Right lobe of liver (tissue), 4 donors: ENCODE results near the gene SMKR1.

Experiments
- CTCF ChIP-seq, 4 donors: fragments of 200-600 bp in 3 of 4; fragments of 450-650 bp in 1 of 4; IDR thresholded peaks; one replicate each; pipeline versions ENCODE4 v1.5.1 to v1.8.0; 2016 to 2022; ENCODE audit warnings: antibody characterized with exemption in 4 of 4, mild to moderate bottlenecking in 2 of 4
- POLR2A ChIP-seq: fragments of 450-650 bp; IDR thresholded peaks from one replicate; pipeline ENCODE4 v1.6.1; 2017; ENCODE audit warnings: antibody characterized with exemption, mild to moderate bottlenecking
- donor health status: DM: no; HTN: no; CAD: no.
- donor health status: DM: no; HTN: no; CAD: no.
- donor health status: DM: no; HTN: yes; CAD: no.

DNA sequence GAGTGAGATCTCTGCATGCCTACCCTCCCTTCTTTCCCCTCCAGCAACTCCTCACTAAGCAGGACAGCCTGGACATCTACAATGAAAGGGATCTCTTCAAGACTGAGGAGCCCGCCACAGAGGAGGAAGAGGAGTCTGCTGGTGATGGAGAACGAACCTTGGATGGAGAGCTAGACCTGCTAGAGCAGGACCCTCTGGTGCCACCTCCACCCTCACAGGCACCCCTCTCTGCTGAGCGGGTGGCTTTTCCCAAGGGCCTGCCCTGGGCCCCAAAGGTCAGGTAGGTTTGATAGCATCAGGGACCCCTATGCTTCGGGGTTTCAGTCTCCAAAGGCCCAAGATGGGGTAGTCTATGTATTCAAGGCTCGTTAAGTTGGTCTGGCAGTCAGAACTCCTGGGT lies 44.2 kb upstream of the SMKR1 start:
- no peak for TF ChIP-seq POLR2A
- TF ChIP-seq CTCF (IDR thresholded peaks at IDR 0.05): no peak
